ENCODE data around the gene AQP10. TPM values are rescaled to one million over a fixed set of nuclear protein-coding genes. Genes with fewer than 3 reads are reported as not detected.
"Not testable (repeated sequence)": the region's sequence is repeated elsewhere in the genome, so short reads cannot be mapped to it uniquely, and the experiment has no call there.

Gene AQP10
- total RNA-seq, 4 donors from 2014 or later, result not detected

GRCh38 chr1:154352581-154353459 lies 31.9 kb downstream of the AQP10 start:
- no peaks in the 10 kb centered on the region for H3K9me3 ChIP-seq
- intact Hi-C loops (cut with DNase I; ENCODE audit: low total_unique reads), result no loop called here
- peak overlapping the region; percentile 60 to 65 for H3K27ac ChIP-seq
- H3K4me1 ChIP-seq, result peaks cover 0 to 5% of the 10 kb centered on the region in 2 donors
- no peak for TF ChIP-seq POLR2A (IDR thresholded peaks at IDR 0.05)
- peak; percentile 38 to 42 for DNase-seq
- H3K4me3 ChIP-seq, result peak overlapping the region; percentile 27 to 32
- no peaks in the 10 kb centered on the region for H3K36me3 ChIP-seq
- H3K27me3 ChIP-seq, result no peaks in the 10 kb centered on the region

- DNase-seq, result peak in 1 of 2 donors; percentile 41
- Histone ChIP-seq H3K4me1 (peaks cover 0 to 5% of the 10 kb centered on the region in 2 donors), H3K27ac (peak overlapping the region; percentile 60 to 65), H3K36me3 (no peaks in the 10 kb centered on the region), H3K27me3 (no peaks in the 10 kb centered on the region), H3K4me3 (peak overlapping the region; percentile 27 to 32), H3K9me3 (no peaks in the 10 kb centered on the region)
- TF ChIP-seq POLR2A (IDR thresholded peaks at IDR 0.05) (no peak), CTCF (IDR thresholded peaks at IDR 0.05) (peak in 3 of 4 experiments; percentile 18 to 35 (median 25))
- intact Hi-C loops (cut with DNase I; ENCODE audit: low total_unique reads), result no loop called here
Observed at GRCh38 chr1:154353460-154353904, 32.6 kb downstream of the AQP10 start.

- TF ChIP-seq POLR2A (IDR thresholded peaks at IDR 0.05) (no peak), CTCF (IDR thresholded peaks at IDR 0.05) (no peak)
- peaks cover 0 to 5% of the 10 kb centered on the region in 2 donors for H3K4me1 ChIP-seq
- DNase-seq, result no peak
- H3K4me3 ChIP-seq, result no peak overlapping the region
- no peaks in the 10 kb centered on the region for H3K27me3 ChIP-seq
- no peaks in the 10 kb centered on the region for H3K9me3 ChIP-seq
- intact Hi-C loops (cut with DNase I; ENCODE audit: low total_unique reads), result no loop called here
- no peaks in the 10 kb centered on the region for H3K36me3 ChIP-seq
- no peak overlapping the region for H3K27ac ChIP-seq
Observed at GRCh38 chr1:154353966-154354365, 33.1 kb downstream of the AQP10 start.

- DNase-seq, result no peak
- intact Hi-C loops (cut with DNase I; ENCODE audit: low total_unique reads), result no loop called here
- TF ChIP-seq CTCF (IDR thresholded peaks at IDR 0.05) (no peak), POLR2A (IDR thresholded peaks at IDR 0.05) (no peak)
Observed at GRCh38 chr1:154358519-154358918, 37.6 kb downstream of the AQP10 start.

GRCh38 chr1:154360288-154360687 lies 39.4 kb downstream of the AQP10 start:
- Histone ChIP-seq H3K9me3 (no peaks in the 10 kb centered on the region), H3K36me3 (no peaks in the 10 kb centered on the region), H3K27ac (no peak overlapping the region), H3K4me3 (no peak overlapping the region), H3K27me3 (no peaks in the 10 kb centered on the region), H3K4me1 (no peaks in the 10 kb centered on the region)
- TF ChIP-seq CTCF (IDR thresholded peaks at IDR 0.05) (no peak), POLR2A (IDR thresholded peaks at IDR 0.05) (no peak)
- intact Hi-C loops (cut with DNase I; ENCODE audit: low total_unique reads), result no loop called here
- no peak for DNase-seq

More at GRCh38 chr1:154358519-154358918, 37.6 kb downstream of the AQP10 start:
- Histone ChIP-seq H3K9me3 (no peaks in the 10 kb centered on the region), H3K27ac (no peak overlapping the region), H3K4me3 (no peak overlapping the region), H3K4me1 (no peaks in the 10 kb centered on the region), H3K36me3 (no peaks in the 10 kb centered on the region), H3K27me3 (no peaks in the 10 kb centered on the region)

GRCh38 chr1:154360881-154361280 lies 40.0 kb downstream of the AQP10 start:
- H3K4me1 ChIP-seq; H3K9me3 ChIP-seq; intact Hi-C loops (cut with DNase I; ENCODE audit: low total_unique reads); H3K36me3 ChIP-seq; DNase-seq; H3K4me3 ChIP-seq; H3K27ac ChIP-seq; H3K27me3 ChIP-seq: not testable (repeated sequence)
